Liver (tissue), 9 donors: ENCODE results near the gene MYADML2. TPM values are rescaled to one million over a fixed set of nuclear protein-coding genes. Genes with fewer than 3 reads are reported as not detected.

Source experiments
- DNase-seq: peaks from one replicate; pipeline ENCODE4 v3.0.0-alpha.2; 2017; ENCODE audit warnings: low spot score
- H3K27ac ChIP-seq, 2 donors: one replicate each; pipeline ENCODE4 v1.7.0; 2013; ENCODE audit warnings: inconsistent platforms in 2 of 2, low read length in 2 of 2, control low read depth in 1 of 2, low read depth in 1 of 2, mild to moderate bottlenecking in 1 of 2
- H3K27me3 ChIP-seq, 4 donors: one replicate each; pipeline versions ENCODE4 v1.6.1 to v1.7.0; 2013; ENCODE audit warnings: low read length in 3 of 4, inconsistent platforms in 1 of 4, mild to moderate bottlenecking in 1 of 4, moderate library complexity in 1 of 4; ENCODE audit not compliant: control insufficient read depth in 4 of 4, insufficient read depth in 4 of 4
- H3K36me3 ChIP-seq, 4 donors: one replicate each; pipeline versions ENCODE4 v1.6.1 to v1.7.0; 2013; ENCODE audit warnings: low read length in 3 of 4, mild to moderate bottlenecking in 3 of 4, low read depth in 1 of 4, moderate library complexity in 1 of 4; ENCODE audit not compliant: control insufficient read depth in 4 of 4, insufficient read depth in 3 of 4
- H3K4me1 ChIP-seq, 4 donors: one replicate each; pipeline versions ENCODE4 v1.6.1 to v1.7.0; 2013; ENCODE audit warnings: low read length in 3 of 4, mild to moderate bottlenecking in 3 of 4, moderate library complexity in 1 of 4; ENCODE audit not compliant: control insufficient read depth in 4 of 4, insufficient read depth in 4 of 4
- H3K4me3 ChIP-seq, 3 donors: one replicate each; pipeline versions ENCODE4 v1.6.1 to v1.7.0; 2013; ENCODE audit warnings: low read length in 3 of 3, control low read depth in 1 of 3, low read depth in 1 of 3, mild to moderate bottlenecking in 1 of 3
- H3K9ac ChIP-seq, 2 donors: one replicate each; pipeline ENCODE4 v1.7.0; 2013; ENCODE audit warnings: low read length in 2 of 2, mild to moderate bottlenecking in 2 of 2, moderate library complexity in 2 of 2, control low read depth in 1 of 2, low read depth in 1 of 2
- H3K9me3 ChIP-seq, 4 donors: one replicate each; pipeline versions ENCODE4 v1.6.1 to v1.7.0; 2013; ENCODE audit warnings: low read length in 3 of 4; ENCODE audit not compliant: control insufficient read depth in 4 of 4
- HNF4G ChIP-seq: IDR thresholded peaks from 2 replicates; pipeline ENCODE4 v1.6.1; 2016; ENCODE audit warnings: antibody characterized with exemption
- RAD21 ChIP-seq, 2 donors: IDR thresholded peaks; 2 replicates each; pipeline ENCODE4 v1.6.1; 2016; ENCODE audit warnings: antibody characterized with exemption in 2 of 2, mild to moderate bottlenecking in 2 of 2
- REST ChIP-seq: IDR thresholded peaks from 2 replicates; pipeline ENCODE4 v1.6.1; 2016; ENCODE audit warnings: antibody characterized with exemption, mild to moderate bottlenecking
- TAF1 ChIP-seq: conservative IDR thresholded peaks from 2 replicates; pipeline ENCODE4 v1.6.1; 2016; ENCODE audit warnings: antibody characterized with exemption, mild to moderate bottlenecking
- ZBTB33 ChIP-seq: IDR thresholded peaks from 2 replicates; pipeline ENCODE4 v1.6.1; 2016; ENCODE audit warnings: antibody characterized with exemption
- WGBS: extraction: QIAGEN DNeasy Blood & Tissue Kit; methylation state at CpG from one replicate; pipeline ENCODE4 v1.1.7; 2013; 5-methylcytosine and 5-hydroxymethylcytosine counted together
- polyA plus RNA-seq, 2 donors: library from polyadenylated mRNA; stranded (reverse) in 1 of 2; unstranded in 1 of 2; fragments of 200-250 nt in 1 of 2; fragments of >200 nt in 1 of 2; fragmentation: Nextera tagmentation in 1 of 2; extraction: Ambion mirVana in 1 of 2; gene quantifications; one replicate each; pipeline versions ENCODE4 v1.2.1 to v1.2.3, GENCODE V29; 2013 to 2015
- total RNA-seq, 2 donors: library from RNA; depleted of rRNA; stranded (reverse); fragments of >200 nt; gene quantifications; one replicate each; pipeline ENCODE4 v1.2.3, GENCODE V29; 2014
- donor health status: healthy.
- donor health status: healthy.
- donor health status: healthy.
- donor health status: healthy.
- donor health status: healthy.

MYADML2 gene
- total and polyA plus RNA-seq, 4 donors = not detected

GRCh38 chr17:81890447-81891302, 56.4 kb downstream of the MYADML2 start:
- peaks cover 6 to 24% (median 19%) of the 10 kb centered on the region in 4 donors for H3K4me1 ChIP-seq
- DNase-seq = no peak
- H3K4me3 ChIP-seq = peak overlapping the region; percentile 66 to 94 (median 91)
- H3K9me3 ChIP-seq = no peaks in the 10 kb centered on the region
- H3K9ac ChIP-seq = peak overlapping the region; percentile 45 to 68
- WGBS = 7% methylated on average over 69 of the region's 69 CpGs
- peak overlapping the region in 1 of 2 donors; percentile 25 for H3K27ac ChIP-seq
- H3K27me3 ChIP-seq = no peaks in the 10 kb centered on the region
- H3K36me3 ChIP-seq = peaks cover 12 to 48% (median 18%) of the 10 kb centered on the region in 4 donors
- no peak for TF ChIP-seq HNF4G
- no peak for TF ChIP-seq ZBTB33
- no peak for TF ChIP-seq RAD21 (IDR thresholded peaks at IDR 0.05)
- TF ChIP-seq TAF1 = no peak
- no peak for TF ChIP-seq REST

Other genes with a start within 250 kb of the MYADML2 start
- gene MRPL12, start 243.9 kb downstream of the MYADML2 start, total RNA-seq = 10 to 100 TPM in 1 of 2 donors, 1 to 10 TPM in 1; 9.1 to 15.1 TPM
- 100 to 1,000 TPM; 103 to 121 TPM for gene MRPL12, start 243.9 kb downstream of the MYADML2 start, polyA plus RNA-seq
- gene SLC25A10, start 234.9 kb downstream of the MYADML2 start, total RNA-seq = 10 to 100 TPM; 19.8 to 54.6 TPM
- 10 to 100 TPM; 36.7 to 51.2 TPM for gene SLC25A10, start 234.9 kb downstream of the MYADML2 start, polyA plus RNA-seq
- gene GCGR, start 143.1 kb downstream of the MYADML2 start, total RNA-seq = 10 to 100 TPM; 20.7 to 72.0 TPM
- gene GCGR, start 143.1 kb downstream of the MYADML2 start, polyA plus RNA-seq = 10 to 100 TPM; 42.0 to 55.8 TPM
- 10 to 100 TPM; 16.6 to 42.0 TPM for gene MCRIP1, start 113.9 kb downstream of the MYADML2 start, total RNA-seq
- 10 to 100 TPM; 24.2 to 28.2 TPM for gene MCRIP1, start 113.9 kb downstream of the MYADML2 start, polyA plus RNA-seq
- gene PPP1R27, start 112.2 kb downstream of the MYADML2 start, total RNA-seq = not detected
- under 1 TPM; 0.31 to 0.35 TPM for gene PPP1R27, start 112.2 kb downstream of the MYADML2 start, polyA plus RNA-seq
- gene P4HB, start 86.7 kb downstream of the MYADML2 start, total RNA-seq = 1,000 to 10,000 TPM; 1,086 to 3,361 TPM
- 1,000 to 10,000 TPM in 1 of 2 donors, 100 to 1,000 TPM in 1; 1,000 to 2,066 TPM for gene P4HB, start 86.7 kb downstream of the MYADML2 start, polyA plus RNA-seq
- 10 to 100 TPM; 35.5 to 47.3 TPM for gene ARHGDIA, start 75.9 kb downstream of the MYADML2 start, total RNA-seq
- gene ARHGDIA, start 75.9 kb downstream of the MYADML2 start, polyA plus RNA-seq = 100 to 1,000 TPM; 103 to 142 TPM
- gene ALYREF, start 55.6 kb downstream of the MYADML2 start, total RNA-seq = 10 to 100 TPM; 22.6 to 67.4 TPM
- gene ALYREF, start 55.6 kb downstream of the MYADML2 start, polyA plus RNA-seq = 10 to 100 TPM in 1 of 2 donors, 1 to 10 TPM in 1; 2.5 to 24.6 TPM
- gene ANAPC11, start 55.5 kb downstream of the MYADML2 start, total RNA-seq = 10 to 100 TPM; 71.0 to 78.7 TPM
- gene ANAPC11, start 55.5 kb downstream of the MYADML2 start, polyA plus RNA-seq = 100 to 1,000 TPM; 160 to 246 TPM
- under 1 TPM; 0.25 to 0.84 TPM for gene NPB, start 45.0 kb downstream of the MYADML2 start, total RNA-seq
- gene NPB, start 45.0 kb downstream of the MYADML2 start, polyA plus RNA-seq = under 1 TPM; 0.15 to 0.92 TPM
- 100 to 1,000 TPM in 1 of 2 donors, 10 to 100 TPM in 1; 86.0 to 101 TPM for gene PCYT2, start 35.8 kb downstream of the MYADML2 start, total RNA-seq
- 10 to 100 TPM; 63.9 to 90.9 TPM for gene PCYT2, start 35.8 kb downstream of the MYADML2 start, polyA plus RNA-seq
- 10 to 100 TPM; 13.5 to 16.5 TPM for gene SIRT7, start 29.1 kb downstream of the MYADML2 start, total RNA-seq
- 1 to 10 TPM; 7.1 to 9.4 TPM for gene SIRT7, start 29.1 kb downstream of the MYADML2 start, polyA plus RNA-seq
- 10 to 100 TPM; 11.7 to 17.0 TPM for gene MAFG, start 19.5 kb downstream of the MYADML2 start, total RNA-seq
- 1 to 10 TPM; 3.0 to 6.1 TPM for gene MAFG, start 19.5 kb downstream of the MYADML2 start, polyA plus RNA-seq
- 10 to 100 TPM; 10.4 to 14.1 TPM for gene PYCR1, start 9.9 kb downstream of the MYADML2 start, total RNA-seq
- gene PYCR1, start 9.9 kb downstream of the MYADML2 start, polyA plus RNA-seq = 1 to 10 TPM; 5.0 to 5.1 TPM
- 1 to 10 TPM in 1 of 2 donors, under 1 TPM in 1; 0.19 to 5.4 TPM for gene NOTUM, start 14.0 kb upstream of the MYADML2 start, total RNA-seq
- gene NOTUM, start 14.0 kb upstream of the MYADML2 start, polyA plus RNA-seq = 1 to 10 TPM; 1.1 to 2.0 TPM
- 10 to 100 TPM; 17.8 to 26.2 TPM for gene ASPSCR1, start 30.4 kb upstream of the MYADML2 start, total RNA-seq
- gene ASPSCR1, start 30.4 kb upstream of the MYADML2 start, polyA plus RNA-seq = 10 to 100 TPM; 19.0 to 21.7 TPM
- gene CENPX, start 75.6 kb upstream of the MYADML2 start, total RNA-seq = 10 to 100 TPM; 22.5 to 40.6 TPM
- gene CENPX, start 75.6 kb upstream of the MYADML2 start, polyA plus RNA-seq = 10 to 100 TPM; 49.2 to 83.9 TPM
- gene LRRC45, start 76.1 kb upstream of the MYADML2 start, total RNA-seq = 10 to 100 TPM in 1 of 2 donors, 1 to 10 TPM in 1; 7.2 to 14.1 TPM
- gene LRRC45, start 76.1 kb upstream of the MYADML2 start, polyA plus RNA-seq = 1 to 10 TPM; 4.0 to 6.8 TPM
- gene RAC3, start 84.4 kb upstream of the MYADML2 start, total RNA-seq = 1 to 10 TPM; 3.1 to 6.3 TPM
- gene RAC3, start 84.4 kb upstream of the MYADML2 start, polyA plus RNA-seq = 1 to 10 TPM in 1 of 2 donors, under 1 TPM in 1; 0.63 to 3.5 TPM
- gene DCXR, start 90.5 kb upstream of the MYADML2 start, total RNA-seq = 100 to 1,000 TPM in 1 of 2 donors, 10 to 100 TPM in 1; 58.6 to 504 TPM
- gene DCXR, start 90.5 kb upstream of the MYADML2 start, polyA plus RNA-seq = 1,000 to 10,000 TPM in 1 of 2 donors, 100 to 1,000 TPM in 1; 667 to 1,190 TPM
- 10 to 100 TPM; 15.0 to 23.7 TPM for gene RFNG, start 104.6 kb upstream of the MYADML2 start, total RNA-seq
- gene RFNG, start 104.6 kb upstream of the MYADML2 start, polyA plus RNA-seq = 10 to 100 TPM; 23.2 to 36.0 TPM
- 10 to 100 TPM; 59.4 to 66.3 TPM for gene GPS1, start 104.7 kb upstream of the MYADML2 start, total RNA-seq
- gene GPS1, start 104.7 kb upstream of the MYADML2 start, polyA plus RNA-seq = 10 to 100 TPM; 53.9 to 58.3 TPM
- gene DUS1L, start 118.6 kb upstream of the MYADML2 start, total RNA-seq = 10 to 100 TPM; 40.6 to 59.5 TPM
- 10 to 100 TPM; 47.2 to 74.7 TPM for gene DUS1L, start 118.6 kb upstream of the MYADML2 start, polyA plus RNA-seq
- 100 to 1,000 TPM; 184 to 229 TPM for gene FASN, start 151.0 kb upstream of the MYADML2 start, total RNA-seq
- gene FASN, start 151.0 kb upstream of the MYADML2 start, polyA plus RNA-seq = 10 to 100 TPM; 53.1 to 75.3 TPM